ENCODE data around the gene SMIM5.

DNA sequence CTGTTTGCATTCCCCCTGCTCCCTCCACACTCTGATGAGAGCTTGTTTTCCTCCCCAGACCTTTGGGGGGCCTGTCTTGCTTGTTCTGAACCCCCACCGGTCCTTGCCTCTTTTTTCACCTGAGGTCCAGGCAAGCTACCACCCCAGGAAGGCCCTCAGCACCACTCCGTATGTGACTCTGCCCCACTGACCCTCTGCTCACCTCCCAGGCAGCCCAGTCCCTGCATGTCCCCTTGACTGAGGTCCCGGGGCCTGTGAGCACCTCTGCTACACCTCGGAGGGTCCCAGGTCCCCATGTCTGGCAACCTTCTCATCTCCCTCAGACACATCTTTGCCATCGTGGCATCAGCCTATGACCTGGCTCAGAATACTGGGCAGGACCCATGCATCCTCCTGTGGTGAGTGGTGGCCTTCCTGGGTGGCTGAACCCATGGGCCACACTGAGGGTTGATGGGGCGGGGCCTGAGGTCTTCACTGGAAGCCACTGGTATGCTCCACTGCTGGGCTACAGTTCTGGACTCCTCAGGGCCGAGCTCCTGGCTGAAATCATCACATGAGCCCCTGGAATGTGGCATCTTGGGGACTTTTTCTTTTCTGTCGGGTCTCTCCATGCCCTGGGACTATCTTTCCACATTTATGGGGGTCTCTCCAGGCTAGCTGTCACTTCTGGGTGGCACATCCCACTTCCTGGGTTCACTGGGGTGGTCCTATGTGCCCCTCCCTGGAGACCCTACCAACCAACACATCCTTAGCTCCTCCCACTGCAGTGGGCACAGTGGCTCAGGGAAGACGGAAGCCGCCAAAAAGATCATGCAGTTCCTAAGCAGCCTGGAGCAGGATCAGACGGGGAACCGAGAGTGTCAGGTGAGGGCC is 42.1 kb upstream of the SMIM5 start:
- TF ChIP-seq, protein P1, sequence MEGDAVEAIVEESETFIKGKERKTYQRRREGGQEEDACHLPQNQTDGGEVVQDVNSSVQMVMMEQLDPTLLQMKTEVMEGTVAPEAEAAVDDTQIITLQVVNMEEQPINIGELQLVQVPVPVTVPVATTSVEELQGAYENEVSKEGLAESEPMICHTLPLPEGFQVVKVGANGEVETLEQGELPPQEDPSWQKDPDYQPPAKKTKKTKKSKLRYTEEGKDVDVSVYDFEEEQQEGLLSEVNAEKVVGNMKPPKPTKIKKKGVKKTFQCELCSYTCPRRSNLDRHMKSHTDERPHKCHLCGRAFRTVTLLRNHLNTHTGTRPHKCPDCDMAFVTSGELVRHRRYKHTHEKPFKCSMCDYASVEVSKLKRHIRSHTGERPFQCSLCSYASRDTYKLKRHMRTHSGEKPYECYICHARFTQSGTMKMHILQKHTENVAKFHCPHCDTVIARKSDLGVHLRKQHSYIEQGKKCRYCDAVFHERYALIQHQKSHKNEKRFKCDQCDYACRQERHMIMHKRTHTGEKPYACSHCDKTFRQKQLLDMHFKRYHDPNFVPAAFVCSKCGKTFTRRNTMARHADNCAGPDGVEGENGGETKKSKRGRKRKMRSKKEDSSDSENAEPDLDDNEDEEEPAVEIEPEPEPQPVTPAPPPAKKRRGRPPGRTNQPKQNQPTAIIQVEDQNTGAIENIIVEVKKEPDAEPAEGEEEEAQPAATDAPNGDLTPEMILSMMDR (IDR thresholded peaks at IDR 0.05): no peak
- TF ChIP-seq POLR2A (IDR thresholded peaks at IDR 0.05): no peak
